GM23338 (cell line): ENCODE results near the gene SIN3B. TPM values are rescaled to one million over a fixed set of nuclear protein-coding genes. Genes with fewer than 3 reads are reported as not detected.

ENCODE experiments used
- ATAC-seq: fragments of 200-7000 bp; cut with Tn5 transposase; 3 replicates; pipeline ENCODE4 v1.9.1; 2020
- DNase-seq: peaks from one replicate; pipeline ENCODE4 v3.0.0-alpha.2; 2015; ENCODE audit warnings: low spot score
- H2AFZ ChIP-seq: fragments of 200-600 bp; sonication (generic); 2 replicates; pipeline ENCODE4 v1.8.0; 2016; ENCODE audit warnings: antibody characterized with exemption, mild to moderate bottlenecking, moderate library complexity
- H3F3A ChIP-seq: fragments of 200-600 bp; sonication (generic); replicated peaks from 2 replicates; pipeline ENCODE4 v1.8.0; 2017; ENCODE audit warnings: antibody characterized with exemption, mixed run types, low read depth
- H3K27ac ChIP-seq: fragments of 200-600 bp; sonication (generic); 2 replicates; pipeline ENCODE4 v1.6.1; 2016; ENCODE audit warnings: low read depth
- H3K27me3 ChIP-seq: fragments of 200-600 bp; sonication (generic); 2 replicates; pipeline ENCODE4 v1.8.0; 2016; ENCODE audit warnings: mild to moderate bottlenecking, mixed run types, moderate library complexity; ENCODE audit not compliant: insufficient read depth
- H3K36me3 ChIP-seq: fragments of 200-600 bp; sonication (generic); 2 replicates; pipeline ENCODE4 v1.8.0; 2016; ENCODE audit warnings: mild to moderate bottlenecking; ENCODE audit not compliant: insufficient read depth
- H3K4me1 ChIP-seq: fragments of 200-600 bp; sonication (generic); 2 replicates; pipeline ENCODE4 v1.8.0; 2016; ENCODE audit warnings: mild to moderate bottlenecking, moderate library complexity; ENCODE audit not compliant: insufficient read depth
- H3K4me2 ChIP-seq: fragments of 200-600 bp; sonication (generic); 2 replicates; pipeline ENCODE4 v1.7.1; 2017; ENCODE audit warnings: mixed run types
- H3K4me3 ChIP-seq: fragments of 200-600 bp; sonication (generic); 2 replicates; pipeline ENCODE4 v1.6.1; 2016; ENCODE audit warnings: mixed run types
- H3K79me2 ChIP-seq: fragments of 200-600 bp; sonication (generic); replicated peaks from 2 replicates; pipeline ENCODE4 v1.8.0; 2017; ENCODE audit warnings: mild to moderate bottlenecking; ENCODE audit not compliant: insufficient read depth
- H3K9me2 ChIP-seq: fragments of 200-600 bp; sonication (generic); 2 replicates; pipeline ENCODE4 v1.8.0; 2017; ENCODE audit not compliant: insufficient read depth
- H4K20me1 ChIP-seq: fragments of 200-600 bp; sonication (generic); replicated peaks from 2 replicates; pipeline ENCODE4 v1.8.0; 2017; ENCODE audit warnings: mild to moderate bottlenecking; ENCODE audit not compliant: insufficient read depth
- H3K27ac Mint-ChIP-seq: 2 replicates; pipeline ENCODE4 v1.8.0; 2020; ENCODE audit warnings: inconsistent platforms, mild to moderate bottlenecking, moderate library complexity, mixed read lengths
- H3K27me3 Mint-ChIP-seq: 3 replicates; pipeline ENCODE4 v1.8.0; 2022; ENCODE audit warnings: low read depth, mild to moderate bottlenecking, moderate library complexity, mixed read lengths, inconsistent platforms; ENCODE audit not compliant: insufficient read depth, poor library complexity
- H3K36me3 Mint-ChIP-seq: 3 replicates; pipeline ENCODE4 v1.8.0; 2021; ENCODE audit warnings: low read depth, mild to moderate bottlenecking, inconsistent platforms, moderate library complexity, mixed read lengths
- H3K4me1 Mint-ChIP-seq: 3 replicates; pipeline ENCODE4 v1.8.0; 2020; ENCODE audit warnings: mild to moderate bottlenecking, inconsistent platforms, mixed read lengths
- H3K4me3 Mint-ChIP-seq: 3 replicates; pipeline ENCODE4 v1.8.0; 2021; ENCODE audit warnings: moderate library complexity, mild to moderate bottlenecking, inconsistent platforms, mixed read lengths
- H3K9me3 Mint-ChIP-seq: 3 replicates; pipeline ENCODE4 v1.8.0; 2020; ENCODE audit warnings: moderate library complexity, mild to moderate bottlenecking, inconsistent platforms, mixed read lengths
- CREB1 ChIP-seq: fragments of 250-450 bp; sonication (Bioruptor Pico); IDR thresholded peaks from 2 replicates; pipeline ENCODE4 v1.5.0; 2020; ENCODE audit warnings: low read depth, mild to moderate bottlenecking, moderate library complexity
- EZH2 ChIP-seq: fragments of 200-600 bp; sonication (generic); IDR thresholded peaks from one replicate; pipeline ENCODE4 v1.8.0; 2017; ENCODE audit warnings: antibody characterized with exemption, mild to moderate bottlenecking, low read depth; ENCODE audit not compliant: unreplicated experiment
- EZH2phosphoT487 ChIP-seq: fragments of 200-600 bp; sonication (generic); IDR thresholded peaks from one replicate; pipeline ENCODE4 v1.8.1; 2018; ENCODE audit warnings: antibody characterized with exemption; ENCODE audit not compliant: unreplicated experiment
- JUNB ChIP-seq: IDR thresholded peaks from one replicate; pipeline ENCODE4 v1.6.1; 2016; ENCODE audit warnings: antibody characterized with exemption; ENCODE audit not compliant: unreplicated experiment
- NANOG ChIP-seq: IDR thresholded peaks from 2 replicates; pipeline ENCODE4 v1.6.1; 2016; ENCODE audit warnings: antibody characterized with exemption, borderline replicate concordance
- POLR2AphosphoS5 ChIP-seq: IDR thresholded peaks from 2 replicates; pipeline ENCODE4 v1.6.1; 2016; ENCODE audit warnings: antibody characterized with exemption, low read depth
- ZNF114 ChIP-seq: fragments of 250-450 bp; sonication (Bioruptor Pico); IDR thresholded peaks from 2 replicates; pipeline ENCODE4 v1.5.0; 2020; ENCODE audit warnings: mild to moderate bottlenecking, moderate library complexity
- ZNF331 ChIP-seq: fragments of 250-450 bp; sonication (Bioruptor Pico); IDR thresholded peaks from 2 replicates; pipeline ENCODE4 v1.5.0; 2020; ENCODE audit warnings: low read depth, mild to moderate bottlenecking, moderate library complexity
- polyA plus RNA-seq: library from polyadenylated mRNA; unstranded; fragments of >200 nt; fragmentation: Nextera tagmentation; extraction: Ambion mirVana; gene quantifications from 2 replicates; pipeline ENCODE4 v1.2.1, GENCODE V29; 2016
- total RNA-seq: library from RNA; depleted of rRNA; stranded (reverse); fragments of >200 nt; shearing (Covaris generic); gene quantifications from 2 replicates; pipeline ENCODE4 v1.2.3, GENCODE V29; 2014
- TF ChIP-seq, protein P1 (sequence below): IDR thresholded peaks from one replicate; pipeline ENCODE4 v1.6.1; 2018; ENCODE audit warnings: antibody characterized with exemption; ENCODE audit not compliant: unreplicated experiment
- TF ChIP-seq, protein P2 (sequence below): IDR thresholded peaks from 2 replicates; pipeline ENCODE4 v1.6.1; 2016; ENCODE audit warnings: antibody characterized with exemption
- TF ChIP-seq, protein P3 (sequence below): fragments of 250-450 bp; sonication (Bioruptor Pico); IDR thresholded peaks from 2 replicates; pipeline ENCODE4 v1.5.0; 2020; ENCODE audit warnings: mild to moderate bottlenecking, moderate library complexity
- TF ChIP-seq, protein P4 (sequence below), 2 experiments: fragments of 200-600 bp in 1 of 2; sonication (generic) in 1 of 2; conservative IDR thresholded peaks; 2 replicates each; pipeline versions ENCODE4 v1.5.1 to v1.6.1; 2016 to 2017; ENCODE audit warnings: antibody characterized with exemption in 2 of 2, low read depth in 2 of 2, mild to moderate bottlenecking in 2 of 2, moderate library complexity in 1 of 2

The SIN3B gene
- total and polyA plus RNA-seq, 2 experiments from 2014 or later = 37.6 to 68.6 TPM

DNA sequence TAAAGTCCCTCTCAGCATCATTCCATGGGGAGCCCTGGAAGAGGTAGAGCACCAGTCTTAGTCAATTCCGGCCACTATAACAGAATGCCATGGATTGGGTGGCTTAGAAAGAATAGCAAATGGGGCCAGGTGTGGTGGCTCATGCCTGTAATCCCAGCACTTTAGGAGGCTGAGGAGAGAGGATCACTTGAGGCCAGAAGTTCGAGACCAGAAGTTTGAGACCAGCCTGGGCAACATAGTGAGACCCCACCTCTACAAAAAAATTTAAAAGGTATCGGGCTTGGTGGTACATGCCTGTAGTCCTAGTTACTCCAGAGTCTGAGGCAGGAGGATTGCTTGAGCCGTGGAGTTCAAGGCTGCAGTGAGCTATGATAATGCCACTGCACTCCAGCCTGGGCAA, 25.0 kb upstream of the SIN3B start:
- H3K27me3 Mint-ChIP-seq = peaks cover 2% of the 10 kb centered on the region
- H3K4me1 Mint-ChIP-seq = 0 out of 3 replicates have a peak, but pooled peaks cover 2% of the 10 kb centered on the region
- no peak overlapping the region for H3K4me2 ChIP-seq

More for the DNA sequence above, 25.0 kb upstream of the SIN3B start:
- Histone ChIP-seq H3K9me2 (no peaks in the 10 kb centered on the region), H2AFZ (no peak overlapping the region), H3K27ac (no peak overlapping the region), H3K27me3 (no peaks in the 10 kb centered on the region), H3K36me3 (no peaks in the 10 kb centered on the region), H3K4me3 (no peak overlapping the region), H3K79me2 (no peaks in the 10 kb centered on the region), H3F3A (no peaks in the 10 kb centered on the region), H3K4me1 (no peaks in the 10 kb centered on the region), H4K20me1 (no peaks in the 10 kb centered on the region)
- TF ChIP-seq, protein P1, sequence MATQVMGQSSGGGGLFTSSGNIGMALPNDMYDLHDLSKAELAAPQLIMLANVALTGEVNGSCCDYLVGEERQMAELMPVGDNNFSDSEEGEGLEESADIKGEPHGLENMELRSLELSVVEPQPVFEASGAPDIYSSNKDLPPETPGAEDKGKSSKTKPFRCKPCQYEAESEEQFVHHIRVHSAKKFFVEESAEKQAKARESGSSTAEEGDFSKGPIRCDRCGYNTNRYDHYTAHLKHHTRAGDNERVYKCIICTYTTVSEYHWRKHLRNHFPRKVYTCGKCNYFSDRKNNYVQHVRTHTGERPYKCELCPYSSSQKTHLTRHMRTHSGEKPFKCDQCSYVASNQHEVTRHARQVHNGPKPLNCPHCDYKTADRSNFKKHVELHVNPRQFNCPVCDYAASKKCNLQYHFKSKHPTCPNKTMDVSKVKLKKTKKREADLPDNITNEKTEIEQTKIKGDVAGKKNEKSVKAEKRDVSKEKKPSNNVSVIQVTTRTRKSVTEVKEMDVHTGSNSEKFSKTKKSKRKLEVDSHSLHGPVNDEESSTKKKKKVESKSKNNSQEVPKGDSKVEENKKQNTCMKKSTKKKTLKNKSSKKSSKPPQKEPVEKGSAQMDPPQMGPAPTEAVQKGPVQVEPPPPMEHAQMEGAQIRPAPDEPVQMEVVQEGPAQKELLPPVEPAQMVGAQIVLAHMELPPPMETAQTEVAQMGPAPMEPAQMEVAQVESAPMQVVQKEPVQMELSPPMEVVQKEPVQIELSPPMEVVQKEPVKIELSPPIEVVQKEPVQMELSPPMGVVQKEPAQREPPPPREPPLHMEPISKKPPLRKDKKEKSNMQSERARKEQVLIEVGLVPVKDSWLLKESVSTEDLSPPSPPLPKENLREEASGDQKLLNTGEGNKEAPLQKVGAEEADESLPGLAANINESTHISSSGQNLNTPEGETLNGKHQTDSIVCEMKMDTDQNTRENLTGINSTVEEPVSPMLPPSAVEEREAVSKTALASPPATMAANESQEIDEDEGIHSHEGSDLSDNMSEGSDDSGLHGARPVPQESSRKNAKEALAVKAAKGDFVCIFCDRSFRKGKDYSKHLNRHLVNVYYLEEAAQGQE = no peak
- TF ChIP-seq NANOG = no peak
- TF ChIP-seq, protein P2, sequence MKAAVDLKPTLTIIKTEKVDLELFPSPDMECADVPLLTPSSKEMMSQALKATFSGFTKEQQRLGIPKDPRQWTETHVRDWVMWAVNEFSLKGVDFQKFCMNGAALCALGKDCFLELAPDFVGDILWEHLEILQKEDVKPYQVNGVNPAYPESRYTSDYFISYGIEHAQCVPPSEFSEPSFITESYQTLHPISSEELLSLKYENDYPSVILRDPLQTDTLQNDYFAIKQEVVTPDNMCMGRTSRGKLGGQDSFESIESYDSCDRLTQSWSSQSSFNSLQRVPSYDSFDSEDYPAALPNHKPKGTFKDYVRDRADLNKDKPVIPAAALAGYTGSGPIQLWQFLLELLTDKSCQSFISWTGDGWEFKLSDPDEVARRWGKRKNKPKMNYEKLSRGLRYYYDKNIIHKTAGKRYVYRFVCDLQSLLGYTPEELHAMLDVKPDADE = no peak
- TF ChIP-seq ZNF331 (CRISPR knock-in tag) = no peak
- no peak for TF ChIP-seq CREB1 (CRISPR knock-in tag)
- TF ChIP-seq ZNF114 (CRISPR knock-in tag) = no peak
- no peak for TF ChIP-seq EZH2
- TF ChIP-seq, protein P3, sequence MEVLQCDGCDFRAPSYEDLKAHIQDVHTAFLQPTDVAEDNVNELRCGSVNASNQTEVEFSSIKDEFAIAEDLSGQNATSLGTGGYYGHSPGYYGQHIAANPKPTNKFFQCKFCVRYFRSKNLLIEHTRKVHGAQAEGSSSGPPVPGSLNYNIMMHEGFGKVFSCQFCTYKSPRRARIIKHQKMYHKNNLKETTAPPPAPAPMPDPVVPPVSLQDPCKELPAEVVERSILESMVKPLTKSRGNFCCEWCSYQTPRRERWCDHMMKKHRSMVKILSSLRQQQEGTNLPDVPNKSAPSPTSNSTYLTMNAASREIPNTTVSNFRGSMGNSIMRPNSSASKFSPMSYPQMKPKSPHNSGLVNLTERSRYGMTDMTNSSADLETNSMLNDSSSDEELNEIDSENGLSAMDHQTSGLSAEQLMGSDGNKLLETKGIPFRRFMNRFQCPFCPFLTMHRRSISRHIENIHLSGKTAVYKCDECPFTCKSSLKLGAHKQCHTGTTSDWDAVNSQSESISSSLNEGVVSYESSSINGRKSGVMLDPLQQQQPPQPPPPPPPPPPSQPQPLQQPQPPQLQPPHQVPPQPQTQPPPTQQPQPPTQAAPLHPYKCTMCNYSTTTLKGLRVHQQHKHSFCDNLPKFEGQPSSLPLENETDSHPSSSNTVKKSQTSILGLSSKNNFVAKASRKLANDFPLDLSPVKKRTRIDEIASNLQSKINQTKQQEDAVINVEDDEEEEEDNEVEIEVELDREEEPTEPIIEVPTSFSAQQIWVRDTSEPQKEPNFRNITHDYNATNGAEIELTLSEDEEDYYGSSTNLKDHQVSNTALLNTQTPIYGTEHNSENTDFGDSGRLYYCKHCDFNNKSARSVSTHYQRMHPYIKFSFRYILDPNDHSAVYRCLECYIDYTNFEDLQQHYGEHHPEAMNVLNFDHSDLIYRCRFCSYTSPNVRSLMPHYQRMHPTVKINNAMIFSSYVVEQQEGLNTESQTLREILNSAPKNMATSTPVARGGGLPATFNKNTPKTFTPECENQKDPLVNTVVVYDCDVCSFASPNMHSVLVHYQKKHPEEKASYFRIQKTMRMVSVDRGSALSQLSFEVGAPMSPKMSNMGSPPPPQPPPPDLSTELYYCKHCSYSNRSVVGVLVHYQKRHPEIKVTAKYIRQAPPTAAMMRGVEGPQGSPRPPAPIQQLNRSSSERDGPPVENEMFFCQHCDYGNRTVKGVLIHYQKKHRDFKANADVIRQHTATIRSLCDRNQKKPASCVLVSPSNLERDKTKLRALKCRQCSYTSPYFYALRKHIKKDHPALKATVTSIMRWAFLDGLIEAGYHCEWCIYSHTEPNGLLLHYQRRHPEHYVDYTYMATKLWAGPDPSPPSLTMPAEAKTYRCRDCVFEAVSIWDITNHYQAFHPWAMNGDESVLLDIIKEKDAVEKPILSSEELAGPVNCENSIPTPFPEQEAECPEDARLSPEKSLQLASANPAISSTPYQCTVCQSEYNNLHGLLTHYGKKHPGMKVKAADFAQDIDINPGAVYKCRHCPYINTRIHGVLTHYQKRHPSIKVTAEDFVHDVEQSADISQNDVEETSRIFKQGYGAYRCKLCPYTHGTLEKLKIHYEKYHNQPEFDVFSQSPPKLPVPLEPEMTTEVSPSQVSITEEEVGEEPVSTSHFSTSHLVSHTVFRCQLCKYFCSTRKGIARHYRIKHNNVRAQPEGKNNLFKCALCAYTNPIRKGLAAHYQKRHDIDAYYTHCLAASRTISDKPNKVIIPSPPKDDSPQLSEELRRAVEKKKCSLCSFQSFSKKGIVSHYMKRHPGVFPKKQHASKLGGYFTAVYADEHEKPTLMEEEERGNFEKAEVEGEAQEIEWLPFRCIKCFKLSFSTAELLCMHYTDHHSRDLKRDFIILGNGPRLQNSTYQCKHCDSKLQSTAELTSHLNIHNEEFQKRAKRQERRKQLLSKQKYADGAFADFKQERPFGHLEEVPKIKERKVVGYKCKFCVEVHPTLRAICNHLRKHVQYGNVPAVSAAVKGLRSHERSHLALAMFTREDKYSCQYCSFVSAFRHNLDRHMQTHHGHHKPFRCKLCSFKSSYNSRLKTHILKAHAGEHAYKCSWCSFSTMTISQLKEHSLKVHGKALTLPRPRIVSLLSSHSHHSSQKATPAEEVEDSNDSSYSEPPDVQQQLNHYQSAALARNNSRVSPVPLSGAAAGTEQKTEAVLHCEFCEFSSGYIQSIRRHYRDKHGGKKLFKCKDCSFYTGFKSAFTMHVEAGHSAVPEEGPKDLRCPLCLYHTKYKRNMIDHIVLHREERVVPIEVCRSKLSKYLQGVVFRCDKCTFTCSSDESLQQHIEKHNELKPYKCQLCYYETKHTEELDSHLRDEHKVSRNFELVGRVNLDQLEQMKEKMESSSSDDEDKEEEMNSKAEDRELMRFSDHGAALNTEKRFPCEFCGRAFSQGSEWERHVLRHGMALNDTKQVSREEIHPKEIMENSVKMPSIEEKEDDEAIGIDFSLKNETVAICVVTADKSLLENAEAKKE = no peak
- no peak for TF ChIP-seq JUNB
- no peak for TF ChIP-seq POLR2AphosphoS5
- TF ChIP-seq, protein P4, sequence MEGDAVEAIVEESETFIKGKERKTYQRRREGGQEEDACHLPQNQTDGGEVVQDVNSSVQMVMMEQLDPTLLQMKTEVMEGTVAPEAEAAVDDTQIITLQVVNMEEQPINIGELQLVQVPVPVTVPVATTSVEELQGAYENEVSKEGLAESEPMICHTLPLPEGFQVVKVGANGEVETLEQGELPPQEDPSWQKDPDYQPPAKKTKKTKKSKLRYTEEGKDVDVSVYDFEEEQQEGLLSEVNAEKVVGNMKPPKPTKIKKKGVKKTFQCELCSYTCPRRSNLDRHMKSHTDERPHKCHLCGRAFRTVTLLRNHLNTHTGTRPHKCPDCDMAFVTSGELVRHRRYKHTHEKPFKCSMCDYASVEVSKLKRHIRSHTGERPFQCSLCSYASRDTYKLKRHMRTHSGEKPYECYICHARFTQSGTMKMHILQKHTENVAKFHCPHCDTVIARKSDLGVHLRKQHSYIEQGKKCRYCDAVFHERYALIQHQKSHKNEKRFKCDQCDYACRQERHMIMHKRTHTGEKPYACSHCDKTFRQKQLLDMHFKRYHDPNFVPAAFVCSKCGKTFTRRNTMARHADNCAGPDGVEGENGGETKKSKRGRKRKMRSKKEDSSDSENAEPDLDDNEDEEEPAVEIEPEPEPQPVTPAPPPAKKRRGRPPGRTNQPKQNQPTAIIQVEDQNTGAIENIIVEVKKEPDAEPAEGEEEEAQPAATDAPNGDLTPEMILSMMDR (conservative IDR thresholded peaks at IDR 0.05; ENCODE audit: low read depth in 2 of 2) = no peak
- TF ChIP-seq EZH2phosphoT487 = no peak
- Mint-ChIP-seq H3K4me3 (no peak overlapping the region), H3K9me3 (no peaks in the 10 kb centered on the region), H3K27ac (no peak overlapping the region), H3K36me3 (no peaks in the 10 kb centered on the region)
- no peak for ATAC-seq
- no peak for DNase-seq
